ENCODE results near the gene XPR1.

XPR1 gene

GRCh38 chr1:180631766-180632325 is at the start of gene XPR1:
Gene XPR1, plus strand, starts transcription at chr1:180632022. Its CDS starts 180 bp downstream, at chr1:180632202.
- peak; percentile 100 for DNase-seq (ENCODE audit: low spot score)

GRCh38 chr1:180584869-180585268 is 47.0 kb upstream of the XPR1 start:
- no peak for DNase-seq (ENCODE audit: low spot score)

GRCh38 chr1:180585994-180586359 is 45.8 kb upstream of the XPR1 start:
- DNase-seq (ENCODE audit: low spot score) = no peak

- no peak for DNase-seq (ENCODE audit: low spot score)
Measured at GRCh38 chr1:180586671-180587155, 45.1 kb upstream of the XPR1 start.

- DNase-seq (ENCODE audit: low spot score) = no peak
Measured at GRCh38 chr1:180588121-180588520, 43.7 kb upstream of the XPR1 start.

- DNase-seq (ENCODE audit: low spot score) = no peak
Measured at GRCh38 chr1:180590889-180591288, 40.9 kb upstream of the XPR1 start.

- DNase-seq (ENCODE audit: low spot score) = no peak
Measured at GRCh38 chr1:180593382-180593781, 38.4 kb upstream of the XPR1 start.

GRCh38 chr1:180594723-180595122 is 37.1 kb upstream of the XPR1 start:
- DNase-seq (ENCODE audit: low spot score) = no peak

- DNase-seq (ENCODE audit: low spot score) = no peak
Measured at GRCh38 chr1:180595966-180596365, 35.9 kb upstream of the XPR1 start.

- no peak for DNase-seq (ENCODE audit: low spot score)
Measured at GRCh38 chr1:180597520-180597919, 34.3 kb upstream of the XPR1 start.

- DNase-seq (ENCODE audit: low spot score) = no peak
Measured at GRCh38 chr1:180598333-180598974, 33.4 kb upstream of the XPR1 start.

- no peak for DNase-seq (ENCODE audit: low spot score)
Measured at GRCh38 chr1:180600343-180600742, 31.5 kb upstream of the XPR1 start.

- DNase-seq (ENCODE audit: low spot score) = no peak
Measured at GRCh38 chr1:180601512-180601911, 30.3 kb upstream of the XPR1 start.

- DNase-seq (ENCODE audit: low spot score) = no peak
Measured at GRCh38 chr1:180603223-180603849, 28.5 kb upstream of the XPR1 start.

GRCh38 chr1:180603850-180604226 is 28.0 kb upstream of the XPR1 start:
- no peak for DNase-seq (ENCODE audit: low spot score)

- no peak for DNase-seq (ENCODE audit: low spot score)
Measured at GRCh38 chr1:180606155-180606554, 25.7 kb upstream of the XPR1 start.

GRCh38 chr1:180609643-180610555 is 21.9 kb upstream of the XPR1 start:
- peak; percentile 30 for DNase-seq (ENCODE audit: low spot score)

GRCh38 chr1:180610556-180611015 is 21.2 kb upstream of the XPR1 start:
- no peak for DNase-seq (ENCODE audit: low spot score)

- DNase-seq (ENCODE audit: low spot score) = peak; percentile 75
Measured at GRCh38 chr1:180611016-180611930, 20.5 kb upstream of the XPR1 start.

GRCh38 chr1:180612632-180613031 is 19.2 kb upstream of the XPR1 start:
- DNase-seq (ENCODE audit: low spot score) = no peak

- no peak for DNase-seq (ENCODE audit: low spot score)
Measured at GRCh38 chr1:180614730-180615129, 17.1 kb upstream of the XPR1 start.

Measured in Ammon's horn (tissue), 1 donor.